Suprapubic skin (tissue), 4 donors: ENCODE measurements around the gene CORO1C.

Experiments
- CTCF ChIP-seq, 2 donors: fragments of 200-600 bp in 1 of 2; fragments of 450-650 bp in 1 of 2; sonication (generic) in 1 of 2; IDR thresholded peaks; one replicate each; pipeline ENCODE4 v1.5.1; 2016 to 2019; ENCODE audit warnings: antibody characterized with exemption in 2 of 2, mild to moderate bottlenecking in 1 of 2, moderate library complexity in 1 of 2
- POLR2A ChIP-seq, 2 donors: fragments of 450-650 bp; IDR thresholded peaks; one replicate each; pipeline ENCODE4 v1.6.1; 2017; ENCODE audit warnings: antibody characterized with exemption in 2 of 2, mild to moderate bottlenecking in 2 of 2, moderate library complexity in 2 of 2
- POLR2AphosphoS5 ChIP-seq, 3 donors: sonication (generic); formaldehyde crosslinking; IDR thresholded peaks; one replicate each; pipeline ENCODE4 v1.6.1; 2017; ENCODE audit warnings: antibody characterized with exemption in 3 of 3

GRCh38 chr12:108700833-108701541, 30.3 kb downstream of the CORO1C start:
- TF ChIP-seq POLR2A (IDR thresholded peaks at IDR 0.05) = no peak
- no peak for TF ChIP-seq POLR2AphosphoS5 (IDR thresholded peaks at IDR 0.05)
- TF ChIP-seq CTCF (IDR thresholded peaks at IDR 0.05) = no peak
